NCI-H1092 treated with DMSO at 0.1 percent for 48 hours (cell line): ENCODE results near the gene CCDC154.

Experiments
- DNase-seq: peaks from one replicate; lab custom pipeline; 2025; lab: John Stamatoyannopoulos, UW

Gene CCDC154

GRCh38 chr16:1389762-1390161, 54.6 kb downstream of the CCDC154 start:
- DNase-seq = no peak

DNA sequence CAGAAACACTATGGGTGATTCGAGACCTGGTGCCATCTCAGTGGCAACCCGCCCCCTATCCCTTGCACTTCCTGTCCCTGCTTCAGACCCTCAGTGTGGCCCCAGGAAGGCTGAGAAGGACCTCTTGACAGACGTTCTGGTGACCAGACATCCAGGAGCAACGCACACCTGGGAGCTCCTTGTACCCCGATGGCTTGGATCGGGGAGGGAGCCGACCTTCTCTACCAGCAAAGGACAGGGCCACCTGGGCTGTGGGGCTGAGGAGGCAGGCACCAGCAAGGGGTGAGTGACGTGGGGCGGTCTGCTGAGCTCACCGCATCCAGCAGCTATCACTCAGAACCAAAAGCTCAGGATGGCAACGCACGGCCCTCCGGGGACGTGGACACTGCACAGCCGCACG, 57.0 kb downstream of the CCDC154 start:
- no peak for DNase-seq

DNA sequence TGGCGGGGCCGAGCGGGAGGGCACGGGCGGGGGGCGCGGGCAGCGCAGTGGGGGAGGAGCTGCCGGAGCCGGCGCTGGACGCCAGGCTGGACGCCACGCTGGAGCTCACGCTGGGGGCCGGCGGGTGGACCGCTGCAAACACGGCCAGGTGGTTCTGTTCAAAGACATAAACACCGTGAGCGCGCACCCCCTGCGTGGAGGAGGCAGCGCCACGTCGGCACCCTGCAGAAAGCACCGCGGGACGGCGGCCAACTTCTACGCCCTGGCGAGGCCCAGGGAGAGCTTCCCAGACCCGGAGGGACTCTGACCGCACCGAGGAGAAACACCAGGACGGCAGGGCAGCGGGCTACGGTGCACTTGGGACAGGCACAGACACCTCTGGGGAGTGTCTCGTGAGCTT, 59.1 kb downstream of the CCDC154 start:
- peak; percentile 56 for DNase-seq
